Activated naive CD8-positive, alpha-beta T cell (primary cell): ENCODE results near the gene DIS3L.
"Not testable (repeated sequence)": the region's sequence is repeated elsewhere in the genome, so short reads cannot be mapped to it uniquely, and the experiment has no call there.

ENCODE experiments used
- H3K27ac Mint-ChIP-seq: one replicate; pipeline ENCODE4 v1.8.0; 2021; ENCODE audit warnings: mixed read lengths
- H3K27me3 Mint-ChIP-seq: one replicate; pipeline ENCODE4 v1.8.0; 2021; ENCODE audit warnings: mixed read lengths
- H3K36me3 Mint-ChIP-seq: one replicate; pipeline ENCODE4 v1.8.0; 2021; ENCODE audit warnings: mixed read lengths
- H3K4me1 Mint-ChIP-seq: one replicate; pipeline ENCODE4 v1.8.0; 2021; ENCODE audit warnings: low read depth, mixed read lengths
- H3K4me3 Mint-ChIP-seq: one replicate; pipeline ENCODE4 v1.8.0; 2021; ENCODE audit warnings: mild to moderate bottlenecking, mixed read lengths
- H3K9me3 Mint-ChIP-seq: one replicate; pipeline ENCODE4 v1.8.0; 2021; ENCODE audit warnings: low read depth, mixed read lengths

Gene DIS3L

DNA sequence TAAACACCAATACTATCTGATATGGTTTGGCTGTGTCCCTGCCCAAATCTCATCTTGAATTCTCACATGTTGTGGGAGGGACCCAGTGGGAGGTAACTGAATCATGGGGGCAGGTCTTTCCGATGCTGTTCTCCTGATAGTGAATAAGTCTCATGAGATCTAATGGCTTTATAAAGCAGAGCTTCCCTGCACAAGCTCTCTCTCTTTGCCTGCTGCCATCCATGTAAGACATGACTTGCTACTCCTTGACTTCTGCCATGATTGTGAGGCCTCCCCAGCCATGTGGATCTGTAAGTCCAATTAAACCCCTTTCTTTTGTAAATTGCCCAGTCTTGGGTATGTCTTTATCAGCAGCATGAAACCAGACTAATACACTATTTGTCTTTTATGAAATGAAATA is 30.5 kb upstream of the DIS3L start:
- H3K9me3 Mint-ChIP-seq, H3K27ac Mint-ChIP-seq, H3K27me3 Mint-ChIP-seq, H3K4me1 Mint-ChIP-seq, H3K4me3 Mint-ChIP-seq, H3K36me3 Mint-ChIP-seq: not testable (repeated sequence)

DNA sequence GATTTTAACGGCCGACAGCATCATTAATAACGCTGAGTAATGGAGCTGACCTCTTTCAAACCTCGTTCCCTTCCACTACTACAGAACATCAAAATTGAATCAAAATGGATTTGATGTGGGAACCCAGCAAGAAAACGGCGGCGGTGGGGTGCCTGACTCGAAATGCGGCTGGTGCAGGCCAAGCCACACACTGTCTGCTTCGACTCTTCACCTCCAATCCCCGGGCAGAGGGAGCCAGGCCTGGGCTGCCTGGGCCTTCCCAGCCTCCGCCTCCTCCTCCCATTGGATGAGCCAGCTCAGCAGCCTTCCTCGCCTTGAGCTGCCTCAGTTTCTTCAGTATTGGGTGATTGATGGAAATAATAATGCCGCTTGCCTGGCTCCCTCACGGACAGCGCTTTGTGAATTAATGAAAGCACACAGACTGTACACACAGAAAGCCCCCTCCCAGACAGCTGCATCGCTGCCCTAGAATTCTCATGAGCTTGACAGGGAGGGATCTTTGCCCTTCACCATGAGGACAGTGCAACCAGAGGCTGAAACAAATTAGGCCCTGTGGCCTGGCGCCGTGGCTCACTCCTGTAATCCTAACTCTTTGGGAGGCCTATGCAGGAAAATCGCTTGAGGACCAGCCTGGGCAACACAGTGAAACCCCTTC is 28.4 kb upstream of the DIS3L start:
- no peak overlapping the region for H3K4me3 Mint-ChIP-seq
- H3K36me3 Mint-ChIP-seq: peaks cover 8% of the 10 kb centered on the region
- H3K27me3 Mint-ChIP-seq: peaks cover 7% of the 10 kb centered on the region
- no peaks in the 10 kb centered on the region for H3K9me3 Mint-ChIP-seq
- no peaks in the 10 kb centered on the region for H3K4me1 Mint-ChIP-seq
- no peak overlapping the region for H3K27ac Mint-ChIP-seq

DNA sequence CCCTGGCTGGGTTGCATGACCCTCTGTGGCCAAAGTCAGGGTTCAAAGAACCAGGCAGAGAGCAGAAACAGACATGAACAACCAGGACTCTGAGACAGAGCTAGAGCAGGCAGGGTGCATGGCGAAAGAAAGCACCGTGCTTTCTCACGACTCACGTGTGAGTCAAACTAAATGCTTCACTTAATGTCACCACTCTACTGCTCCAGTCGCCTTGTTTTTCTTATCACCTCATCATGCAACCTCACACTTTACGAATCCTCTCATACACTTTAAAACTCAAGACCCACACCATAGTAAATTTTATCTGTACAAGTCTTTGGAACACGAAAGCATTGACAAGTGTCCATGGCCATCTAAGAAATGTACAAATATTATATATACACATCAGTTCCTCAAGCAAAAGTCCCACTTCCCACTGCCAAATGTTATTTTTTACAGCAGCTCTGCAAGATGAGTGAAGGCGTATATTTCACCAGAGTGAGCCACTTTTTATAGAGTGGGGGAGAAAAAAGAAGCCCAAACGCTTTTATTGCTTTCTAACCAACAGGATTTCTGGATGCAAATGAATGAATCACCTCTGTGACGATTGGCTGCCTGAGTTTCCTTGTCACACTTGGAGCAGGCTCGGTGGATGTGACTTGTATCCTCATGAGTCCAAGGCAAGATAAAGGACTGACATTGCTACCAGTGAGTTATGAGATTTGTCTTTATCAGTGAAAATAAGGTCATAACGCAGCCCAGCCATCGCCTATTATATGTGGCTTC is 23.9 kb upstream of the DIS3L start:
- Mint-ChIP-seq H3K36me3 (peaks cover 3% of the 10 kb centered on the region), H3K27me3 (peaks cover 3% of the 10 kb centered on the region), H3K27ac (no peak overlapping the region), H3K9me3 (no peaks in the 10 kb centered on the region), H3K4me3 (no peak overlapping the region), H3K4me1 (peaks cover 6% of the 10 kb centered on the region)

DNA sequence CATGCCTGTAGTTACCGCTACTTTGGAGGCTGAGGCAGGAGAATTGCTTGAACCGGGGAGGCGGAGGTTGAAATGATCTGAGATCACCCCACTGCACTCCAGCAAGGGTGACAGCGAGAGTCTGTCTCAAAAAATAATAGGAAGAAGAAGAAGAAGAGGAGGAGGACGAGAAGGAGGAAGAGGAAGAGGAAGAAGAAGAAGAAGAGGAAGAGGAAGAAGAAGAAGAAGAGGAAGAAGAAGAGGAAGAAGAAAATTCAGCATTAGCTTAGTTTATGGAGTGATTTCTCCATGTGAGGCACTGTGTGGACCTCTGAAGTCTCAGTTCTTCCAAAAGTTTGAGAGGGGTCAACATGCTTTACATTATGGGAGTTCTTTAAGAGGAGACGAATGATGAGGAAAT is 22.4 kb upstream of the DIS3L start:
- no peak overlapping the region for H3K27ac Mint-ChIP-seq
- H3K4me3 Mint-ChIP-seq: no peak overlapping the region
- peaks cover 3% of the 10 kb centered on the region for H3K27me3 Mint-ChIP-seq

DNA sequence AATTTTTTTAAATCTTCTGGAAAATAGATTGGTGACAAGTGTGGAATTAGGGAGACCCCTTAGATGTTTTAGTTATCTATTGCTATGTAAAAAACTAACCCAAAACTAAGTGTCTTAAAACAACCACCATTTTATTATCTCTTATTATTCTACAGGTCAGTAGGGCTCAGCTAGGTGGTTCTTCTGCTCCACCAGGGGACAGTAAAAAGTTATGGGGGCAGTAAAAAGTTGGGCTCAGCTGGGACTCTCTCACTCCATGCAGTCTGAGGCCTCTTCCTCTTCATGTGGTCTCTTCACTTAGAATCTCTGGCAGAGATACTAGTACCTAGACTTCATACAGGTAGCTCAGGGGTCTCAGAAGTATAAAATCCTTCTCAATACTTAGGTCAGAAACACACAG is 18.0 kb upstream of the DIS3L start:
- Mint-ChIP-seq H3K9me3 (no peaks in the 10 kb centered on the region), H3K27ac (no peak overlapping the region), H3K4me1 (peaks cover 6% of the 10 kb centered on the region), H3K36me3 (no peaks in the 10 kb centered on the region), H3K4me3 (no peak overlapping the region), H3K27me3 (no peaks in the 10 kb centered on the region)

More for the DNA sequence above, 22.4 kb upstream of the DIS3L start:
- peaks cover 6% of the 10 kb centered on the region for H3K4me1 Mint-ChIP-seq
- H3K36me3 Mint-ChIP-seq: peaks cover 3% of the 10 kb centered on the region
- H3K9me3 Mint-ChIP-seq: no peaks in the 10 kb centered on the region

DNA sequence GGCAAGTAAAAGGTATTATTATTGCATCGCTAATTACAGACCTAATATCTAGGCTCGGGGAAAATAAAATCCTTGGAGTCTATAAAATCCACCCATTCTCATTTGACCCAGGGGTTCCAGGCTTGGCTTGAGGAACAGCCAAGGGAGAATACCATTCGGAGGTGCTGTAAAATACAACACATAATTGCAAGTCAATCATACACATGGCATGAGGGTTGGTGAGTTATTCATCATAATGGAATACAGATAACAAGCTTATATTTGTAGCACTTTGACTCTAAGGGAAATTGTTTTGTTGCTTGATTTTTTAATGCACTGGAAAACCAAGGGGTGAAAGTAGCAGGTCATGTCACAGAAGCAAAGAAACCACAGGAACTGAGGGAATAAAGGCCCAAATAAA is 16.8 kb upstream of the DIS3L start:
- no peak overlapping the region for H3K4me3 Mint-ChIP-seq
- no peaks in the 10 kb centered on the region for H3K9me3 Mint-ChIP-seq
- H3K4me1 Mint-ChIP-seq: no peaks in the 10 kb centered on the region
- H3K27ac Mint-ChIP-seq: no peak overlapping the region
- no peaks in the 10 kb centered on the region for H3K27me3 Mint-ChIP-seq
- H3K36me3 Mint-ChIP-seq: peaks cover 2% of the 10 kb centered on the region

DNA sequence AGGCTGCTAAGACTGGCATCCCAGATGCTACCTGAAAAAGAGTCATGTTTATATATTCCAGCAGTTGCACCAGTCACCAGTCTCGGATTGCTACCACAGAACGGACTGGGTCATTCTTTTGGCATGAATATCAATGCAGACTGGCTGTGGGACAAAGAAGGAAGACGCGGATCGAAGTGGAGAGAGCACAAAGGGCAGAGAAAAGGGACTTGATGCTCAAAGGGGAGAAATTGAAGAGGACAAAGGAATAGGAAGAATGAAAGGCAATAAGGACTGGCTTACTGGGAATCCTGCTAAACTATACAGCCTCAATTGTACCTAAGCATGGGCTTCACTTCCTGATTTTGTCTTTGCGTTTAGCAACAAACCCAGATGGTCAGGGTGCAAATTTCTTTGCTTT is 15.3 kb upstream of the DIS3L start:
- Mint-ChIP-seq H3K4me1 (no peaks in the 10 kb centered on the region), H3K4me3 (no peak overlapping the region), H3K27ac (no peak overlapping the region), H3K9me3 (no peaks in the 10 kb centered on the region), H3K27me3 (no peaks in the 10 kb centered on the region), H3K36me3 (peaks cover 2% of the 10 kb centered on the region)

DNA sequence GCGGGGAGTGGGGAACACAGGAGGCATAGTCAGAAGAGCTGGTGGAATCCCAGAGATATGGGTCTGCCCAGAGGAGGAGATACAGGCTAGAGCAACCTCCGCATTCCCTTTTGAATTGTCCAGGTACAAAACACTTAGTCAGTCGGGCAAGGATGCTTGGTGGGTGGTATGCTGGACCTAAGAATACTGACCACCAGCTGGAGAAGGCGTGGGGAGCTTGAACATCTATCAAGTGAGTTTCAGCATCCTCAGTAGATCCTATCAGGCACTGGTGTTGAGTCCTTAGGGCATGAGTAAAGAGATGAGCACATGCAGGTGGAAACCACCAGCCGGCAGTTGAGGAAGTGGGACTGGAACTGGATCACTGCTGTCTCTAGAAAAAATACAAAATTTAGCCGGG is 14.7 kb upstream of the DIS3L start:
- no peak overlapping the region for H3K27ac Mint-ChIP-seq
- no peak overlapping the region for H3K4me3 Mint-ChIP-seq
- H3K36me3 Mint-ChIP-seq: peaks cover 2% of the 10 kb centered on the region
- no peaks in the 10 kb centered on the region for H3K9me3 Mint-ChIP-seq
- H3K27me3 Mint-ChIP-seq: no peaks in the 10 kb centered on the region
- H3K4me1 Mint-ChIP-seq: no peaks in the 10 kb centered on the region

DNA sequence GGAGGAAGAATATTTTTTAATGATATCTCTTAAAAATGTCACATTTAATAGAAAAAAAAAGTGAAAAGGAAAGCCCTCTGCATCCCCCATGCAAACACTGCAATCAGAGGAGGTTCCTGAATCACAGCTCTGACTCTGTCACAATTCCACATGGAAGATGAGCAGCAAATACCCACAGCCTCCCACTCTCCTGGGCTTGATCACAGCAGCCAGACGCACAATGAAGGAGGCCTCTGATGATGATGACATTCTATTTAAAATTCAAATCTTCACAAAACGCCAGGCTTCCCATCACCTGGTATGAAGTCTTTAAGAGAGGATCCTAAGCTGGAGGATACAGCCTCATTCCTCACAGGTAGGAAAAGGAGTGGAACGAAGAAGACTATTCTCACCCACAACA is 9.1 kb upstream of the DIS3L start:
- Mint-ChIP-seq H3K27ac (no peak overlapping the region), H3K4me1 (peaks cover 4% of the 10 kb centered on the region), H3K9me3 (no peaks in the 10 kb centered on the region), H3K27me3 (no peaks in the 10 kb centered on the region), H3K36me3 (peaks cover 2% of the 10 kb centered on the region), H3K4me3 (no peak overlapping the region)

DNA sequence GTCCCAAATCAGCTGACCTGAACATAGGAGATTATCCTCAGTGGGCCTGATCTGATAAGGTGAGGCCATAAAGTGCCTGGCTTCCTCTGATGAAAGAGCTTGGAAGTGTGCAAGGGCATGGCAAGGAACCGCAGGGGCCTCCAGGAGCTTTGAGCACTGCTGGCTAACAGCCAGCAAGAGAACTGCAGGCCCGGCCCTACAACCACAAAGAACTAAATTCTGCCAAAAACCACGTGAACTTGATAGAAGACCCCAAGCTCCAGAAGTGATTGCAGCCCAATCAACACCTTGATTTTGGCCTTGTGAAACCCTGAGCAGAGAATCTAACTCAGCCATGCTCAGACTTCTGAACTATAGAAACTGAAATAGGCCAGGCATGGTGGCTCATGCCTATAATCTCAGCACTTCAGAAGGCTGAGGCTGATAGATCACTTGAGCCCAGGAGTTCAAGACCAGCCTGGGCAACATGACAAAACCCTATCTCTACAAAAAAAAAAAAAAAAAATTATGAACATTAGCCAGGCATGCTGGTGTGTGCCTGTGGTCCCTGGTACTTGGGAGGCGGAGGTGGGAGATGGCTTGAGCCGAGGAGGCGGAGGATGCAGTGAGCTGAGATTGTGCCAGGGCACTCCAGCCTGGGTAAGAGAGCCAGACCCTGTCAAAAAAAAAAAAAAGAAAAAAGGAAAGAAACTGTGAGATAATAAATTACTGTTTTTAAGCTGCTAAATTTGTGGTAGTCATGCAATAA is 7.7 kb upstream of the DIS3L start:
- peaks cover 4% of the 10 kb centered on the region for H3K36me3 Mint-ChIP-seq
- peaks cover 11% of the 10 kb centered on the region for H3K4me1 Mint-ChIP-seq

DNA sequence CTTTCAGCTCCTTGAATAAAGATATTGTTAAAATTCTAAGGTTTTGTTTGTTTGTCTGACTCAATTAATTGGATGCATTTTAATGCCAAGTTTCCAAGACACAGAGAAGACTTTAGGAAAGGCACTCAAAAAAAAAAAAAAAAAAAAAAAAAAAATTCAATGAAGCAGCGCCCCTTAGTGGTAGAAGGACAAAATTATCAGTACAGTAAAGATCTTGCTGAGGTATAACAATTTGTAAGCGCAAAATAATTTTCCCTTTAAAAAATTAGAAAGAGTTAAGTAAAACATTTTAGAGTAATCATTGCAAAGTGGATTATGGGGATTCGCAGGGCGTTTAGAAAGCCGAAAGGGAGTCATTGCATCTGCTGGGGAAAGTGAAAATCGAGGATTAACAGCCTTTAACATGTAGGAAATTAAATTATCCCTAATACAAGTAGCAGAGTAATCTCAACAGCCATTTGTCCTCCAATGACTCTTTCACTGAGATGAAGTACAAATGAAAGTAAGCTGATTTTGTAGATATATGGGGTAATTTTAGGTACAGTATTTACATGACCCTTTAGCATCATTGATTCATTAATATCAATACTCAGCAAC is 5.8 kb upstream of the DIS3L start:
- Mint-ChIP-seq H3K36me3 (peaks cover 2% of the 10 kb centered on the region), H3K27ac (no peak overlapping the region), H3K4me1 (peaks cover 22% of the 10 kb centered on the region), H3K4me3 (no peak overlapping the region), H3K9me3 (no peaks in the 10 kb centered on the region), H3K27me3 (no peaks in the 10 kb centered on the region)

More for the DNA sequence above, 7.7 kb upstream of the DIS3L start:
- Mint-ChIP-seq H3K4me3 (no peak overlapping the region), H3K9me3 (no peaks in the 10 kb centered on the region), H3K27ac (no peak overlapping the region), H3K27me3 (no peaks in the 10 kb centered on the region)

DNA sequence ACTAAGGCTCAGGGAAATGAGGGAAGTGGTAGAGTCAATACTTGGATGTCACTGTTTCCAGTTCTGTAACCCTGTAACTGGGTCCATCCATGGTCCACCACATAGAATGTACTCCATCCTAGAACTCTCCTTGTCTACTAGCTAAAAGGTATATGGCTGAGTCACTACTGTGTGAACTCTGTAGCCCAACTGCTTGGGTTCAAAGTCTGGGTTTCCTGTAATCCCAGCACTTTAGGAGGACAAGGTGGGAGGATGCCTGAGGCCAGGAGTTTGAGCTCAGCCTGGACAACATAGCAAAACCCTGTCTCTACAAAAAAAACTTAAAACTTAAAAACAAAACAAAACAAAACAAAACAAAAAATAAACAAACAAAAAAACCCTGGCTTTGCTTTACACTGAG is 5.3 kb upstream of the DIS3L start:
- Mint-ChIP-seq H3K9me3 (no peaks in the 10 kb centered on the region), H3K4me1 (peaks cover 24% of the 10 kb centered on the region), H3K36me3 (peaks cover 2% of the 10 kb centered on the region), H3K27ac (no peak overlapping the region), H3K4me3 (no peak overlapping the region), H3K27me3 (no peaks in the 10 kb centered on the region)

DNA sequence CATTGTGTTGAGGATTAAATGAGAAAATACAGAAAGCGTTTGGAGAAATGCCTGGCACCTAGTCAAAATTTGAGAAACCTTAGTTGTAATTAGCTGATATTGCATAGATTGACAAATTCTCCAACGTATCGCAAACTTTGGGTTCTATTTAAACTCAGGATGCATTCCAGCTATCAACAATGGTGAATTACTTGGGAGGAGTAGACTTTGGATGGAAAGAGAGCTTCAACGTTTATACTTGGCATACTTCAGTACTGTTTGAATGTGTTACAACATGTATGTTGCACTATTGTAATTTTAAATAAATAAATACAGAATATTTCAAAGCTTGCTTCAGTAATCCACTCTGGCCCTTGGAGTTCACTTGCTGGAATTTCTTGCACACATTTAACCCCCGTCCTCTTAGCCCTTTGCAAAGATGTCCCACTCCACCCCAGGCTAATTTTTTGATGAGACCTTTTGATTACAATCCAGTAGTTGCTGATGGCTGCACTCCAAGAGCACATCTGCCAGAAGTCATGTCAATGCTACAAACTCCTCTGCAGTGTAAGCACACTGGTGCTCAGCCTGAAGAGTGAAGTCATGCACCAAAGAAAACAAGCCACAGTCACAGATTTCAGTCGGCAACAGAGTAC is 4.7 kb upstream of the DIS3L start:
- peaks cover 24% of the 10 kb centered on the region for H3K4me1 Mint-ChIP-seq
- no peak overlapping the region for H3K4me3 Mint-ChIP-seq
- H3K27ac Mint-ChIP-seq: no peak overlapping the region
- H3K9me3 Mint-ChIP-seq: no peaks in the 10 kb centered on the region
- peaks cover 2% of the 10 kb centered on the region for H3K36me3 Mint-ChIP-seq
- H3K27me3 Mint-ChIP-seq: no peaks in the 10 kb centered on the region

DNA sequence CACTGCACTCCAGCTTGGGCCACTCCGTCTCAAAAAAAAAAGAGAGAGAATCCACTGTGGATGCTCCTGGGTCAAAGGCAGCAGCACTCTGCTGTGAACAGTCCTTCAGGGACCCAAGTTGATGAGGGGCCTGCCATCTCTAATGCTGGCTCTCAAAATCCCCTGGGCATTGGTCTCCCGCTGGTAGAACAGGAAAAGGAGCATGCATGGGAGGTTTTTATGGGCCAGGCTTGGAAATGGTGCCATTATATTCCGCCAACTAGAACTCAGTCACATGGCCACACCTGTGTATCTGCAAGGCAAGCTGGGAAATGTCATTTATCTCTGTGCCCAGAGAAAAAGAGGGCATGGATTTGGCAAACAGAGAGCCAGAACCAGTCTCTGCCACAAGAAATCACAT is 3.4 kb upstream of the DIS3L start:
- Mint-ChIP-seq H3K27ac (no peak overlapping the region), H3K4me1 (peaks cover 33% of the 10 kb centered on the region), H3K27me3 (no peaks in the 10 kb centered on the region), H3K4me3 (no peak overlapping the region), H3K9me3 (no peaks in the 10 kb centered on the region), H3K36me3 (peaks cover 2% of the 10 kb centered on the region)

DNA sequence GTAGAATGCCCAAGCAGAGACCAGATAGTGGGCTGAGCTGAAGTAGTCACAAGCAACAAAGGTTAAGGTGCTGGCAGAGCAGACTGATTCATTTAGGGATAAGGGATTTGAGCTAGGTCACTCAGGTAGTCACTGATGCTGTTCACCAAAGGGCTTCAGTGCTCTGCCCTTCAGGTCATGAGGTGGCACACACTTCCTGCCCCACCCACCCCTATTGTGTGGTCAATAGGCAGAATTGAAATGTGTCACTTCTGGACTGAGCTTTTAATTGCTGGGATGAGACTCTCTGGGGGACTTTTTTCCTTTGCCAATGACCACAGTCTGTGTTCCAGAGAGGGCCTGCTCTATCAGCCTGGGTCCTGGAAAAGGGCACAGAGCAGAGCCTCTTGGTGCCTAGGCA is 2.9 kb upstream of the DIS3L start:
- no peak overlapping the region for H3K4me3 Mint-ChIP-seq
- no peak overlapping the region for H3K27ac Mint-ChIP-seq
- H3K4me1 Mint-ChIP-seq: peaks cover 37% of the 10 kb centered on the region
- peaks cover 2% of the 10 kb centered on the region for H3K36me3 Mint-ChIP-seq
- H3K9me3 Mint-ChIP-seq: no peaks in the 10 kb centered on the region
- H3K27me3 Mint-ChIP-seq: no peaks in the 10 kb centered on the region
